WTC11 (cell line): Measurements from ENCODE around the gene COBLL1. TPM values are rescaled to one million over a fixed set of nuclear protein-coding genes. Genes with fewer than 3 reads are reported as not detected.

Experiments used
- ATAC-seq: fragments of 200-7000 bp; cut with Tn5 transposase; 2 replicates; pipeline ENCODE4 v1.10.0; 2021; ENCODE audit warnings: mild to moderate bottlenecking, moderate library complexity
- CTCF ChIA-PET: fragments of 300-600 bp; sonication (Branson Sonifier 250); formaldehyde crosslinking; loops from one replicate; lab custom pipeline; 2021; ENCODE audit warnings: antibody characterized with exemption; lab: Charles Lee
- POLR2A ChIA-PET: fragments of 350-600 bp; sonication (Branson Sonifier 250); formaldehyde crosslinking; loops from one replicate; lab custom pipeline; 2021; ENCODE audit warnings: antibody characterized with exemption; lab: Charles Lee
- DNase-seq: peaks from one replicate; pipeline ENCODE4 v3.0.0; 2021; ENCODE audit warnings: low spot score
- H3K27ac Mint-ChIP-seq: 2 replicates; pipeline ENCODE4 v1.8.0; 2021; ENCODE audit warnings: mixed read lengths
- H3K27me3 Mint-ChIP-seq: 2 replicates; pipeline ENCODE4 v1.8.0; 2021; ENCODE audit warnings: low read depth, mild to moderate bottlenecking, moderate library complexity, mixed read lengths
- H3K36me3 Mint-ChIP-seq: 2 replicates; pipeline ENCODE4 v1.8.0; 2021; ENCODE audit warnings: mixed read lengths
- H3K4me1 Mint-ChIP-seq: 2 replicates; pipeline ENCODE4 v1.8.0; 2022; ENCODE audit warnings: mixed read lengths
- H3K4me3 Mint-ChIP-seq: 2 replicates; pipeline ENCODE4 v1.8.0; 2021; ENCODE audit warnings: mild to moderate bottlenecking, moderate library complexity, mixed read lengths
- H3K9me3 Mint-ChIP-seq: 2 replicates; pipeline ENCODE4 v1.8.0; 2021; ENCODE audit warnings: mixed read lengths
- ATF6 ChIP-seq: sonication (generic); formaldehyde crosslinking; IDR thresholded peaks from 2 replicates; pipeline ENCODE4 v1.8.1; 2023; ENCODE audit warnings: mild to moderate bottlenecking, missing genetic modification reagents
- E2F4 ChIP-seq: sonication (generic); formaldehyde crosslinking; IDR thresholded peaks from 2 replicates; pipeline ENCODE4 v1.8.1; 2022; ENCODE audit warnings: low read depth, mild to moderate bottlenecking, moderate library complexity, missing genetic modification reagents, borderline replicate concordance
- ETV6 ChIP-seq: sonication (generic); formaldehyde crosslinking; IDR thresholded peaks from 2 replicates; pipeline ENCODE4 v1.8.1; 2022; ENCODE audit warnings: mild to moderate bottlenecking, missing genetic modification reagents
- FOXK1 ChIP-seq: sonication (generic); formaldehyde crosslinking; IDR thresholded peaks from 2 replicates; pipeline ENCODE4 v1.8.0; 2022; ENCODE audit warnings: mild to moderate bottlenecking, moderate library complexity, missing genetic modification reagents
- GRHL2 ChIP-seq: fragments of 250-450 bp; sonication (Bioruptor Pico); IDR thresholded peaks from 2 replicates; pipeline ENCODE4 v1.8.0; 2022; ENCODE audit warnings: mild to moderate bottlenecking, moderate library complexity; ENCODE audit not compliant: insufficient replicate concordance, severe bottlenecking
- MXD4 ChIP-seq: fragments of 250-450 bp; sonication (Bioruptor Pico); IDR thresholded peaks from 2 replicates; pipeline ENCODE4 v1.8.0; 2021; ENCODE audit warnings: mild to moderate bottlenecking, moderate library complexity, borderline replicate concordance
- NFATC4 ChIP-seq: fragments of 250-450 bp; sonication (Bioruptor Pico); IDR thresholded peaks from 2 replicates; pipeline ENCODE4 v1.9.0; 2021; ENCODE audit warnings: mild to moderate bottlenecking
- SMAD4 ChIP-seq: sonication (generic); formaldehyde crosslinking; IDR thresholded peaks from 2 replicates; pipeline ENCODE4 v1.8.0; 2022; ENCODE audit warnings: mild to moderate bottlenecking, missing genetic modification reagents
- SOX15 ChIP-seq: fragments of 250-450 bp; sonication (Bioruptor Pico); IDR thresholded peaks from 2 replicates; pipeline ENCODE4 v1.9.0; 2021; ENCODE audit warnings: mild to moderate bottlenecking
- TEAD1 ChIP-seq: sonication (generic); formaldehyde crosslinking; IDR thresholded peaks from 2 replicates; pipeline ENCODE4 v1.8.0; 2022; ENCODE audit warnings: mild to moderate bottlenecking, missing genetic modification reagents
- ZNF121 ChIP-seq: sonication (generic); formaldehyde crosslinking; IDR thresholded peaks from 2 replicates; pipeline ENCODE4 v1.8.0; 2023; ENCODE audit warnings: missing genetic modification reagents
- ZNF423 ChIP-seq: fragments of 250-450 bp; sonication (Bioruptor Pico); IDR thresholded peaks from 2 replicates; pipeline ENCODE4 v2.1.2; 2022; ENCODE audit warnings: mild to moderate bottlenecking, moderate library complexity
- total RNA-seq: library from RNA; stranded (reverse); gene quantifications from 3 replicates; pipeline ENCODE4 v1.2.3, GENCODE V29; 2021
- TF ChIP-seq, protein P1 (sequence below): sonication (generic); formaldehyde crosslinking; IDR thresholded peaks from 2 replicates; pipeline ENCODE4 v1.8.0; 2022; ENCODE audit warnings: mild to moderate bottlenecking, missing genetic modification reagents
- TF ChIP-seq, protein P2 (sequence below): sonication (generic); formaldehyde crosslinking; IDR thresholded peaks from 2 replicates; pipeline ENCODE4 v1.8.1; 2022; ENCODE audit warnings: low read depth, missing genetic modification reagents, borderline replicate concordance
- TF ChIP-seq, protein P3 (sequence below): sonication (generic); formaldehyde crosslinking; IDR thresholded peaks from 2 replicates; pipeline ENCODE4 v1.8.0; 2022; ENCODE audit warnings: mild to moderate bottlenecking, missing genetic modification reagents
- TF ChIP-seq, protein P4 (sequence below): sonication (generic); formaldehyde crosslinking; IDR thresholded peaks from 2 replicates; pipeline ENCODE4 v1.8.1; 2023; ENCODE audit warnings: mild to moderate bottlenecking, missing genetic modification reagents, moderate library complexity
- TF ChIP-seq, protein P5 (sequence below): fragments of 200-600 bp; IDR thresholded peaks from 2 replicates; pipeline ENCODE4 v1.8.0; 2022; ENCODE audit warnings: antibody characterized with exemption
- TF ChIP-seq, protein P6 (sequence below): sonication (generic); formaldehyde crosslinking; IDR thresholded peaks from 2 replicates; pipeline ENCODE4 v1.8.1; 2022; ENCODE audit warnings: missing genetic modification reagents, borderline replicate concordance
- TF ChIP-seq, protein P7 (sequence below): sonication (generic); formaldehyde crosslinking; IDR thresholded peaks from 2 replicates; pipeline ENCODE4 v1.8.0; 2022; ENCODE audit warnings: mild to moderate bottlenecking, missing genetic modification reagents

Gene COBLL1
- total RNA-seq, 1 experiment from 2014 or later: 5.8 TPM

DNA sequence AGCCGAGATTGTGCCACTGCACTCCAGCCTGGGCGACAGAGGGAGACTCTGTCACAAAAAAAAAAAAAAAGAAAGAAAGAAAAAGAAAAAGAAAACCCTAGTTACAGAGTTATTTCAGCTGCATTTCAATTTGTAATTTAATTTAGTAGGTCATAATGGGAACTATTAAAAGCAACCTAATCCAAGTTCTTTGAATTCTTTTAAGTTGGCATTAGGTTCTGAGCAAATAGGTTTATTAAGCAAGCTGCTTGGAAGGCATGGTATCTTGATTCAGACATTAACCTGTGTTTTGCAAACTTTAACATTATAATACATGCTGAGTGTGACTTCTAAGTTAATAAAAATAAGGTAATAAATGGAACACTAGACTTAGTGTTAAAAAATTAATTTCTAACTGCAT lies 29.8 kb upstream of the COBLL1 start:
- H3K9me3 Mint-ChIP-seq: peaks cover 4% of the 10 kb centered on the region; the same call in 1 of the 2 replicates
- CTCF ChIA-PET: interaction anchor here (0.6 to 0.7 kb wide), 2 partner anchors 169 to 345 kb away, joined by 4 read pairs; no protein-coding TSS in a partner anchor
- no peak for ATAC-seq
- no peak overlapping the region for H3K4me3 Mint-ChIP-seq
- TF ChIP-seq, protein P1, sequence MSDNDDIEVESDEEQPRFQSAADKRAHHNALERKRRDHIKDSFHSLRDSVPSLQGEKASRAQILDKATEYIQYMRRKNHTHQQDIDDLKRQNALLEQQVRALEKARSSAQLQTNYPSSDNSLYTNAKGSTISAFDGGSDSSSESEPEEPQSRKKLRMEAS: no peak
- TF ChIP-seq, all 79 proteins: peak for 0
- Mint-ChIP-seq H3K27ac (no peak overlapping the region), H3K4me1 (no peaks in the 10 kb centered on the region; the same call in 1 of the 2 replicates), H3K27me3 (no peaks in the 10 kb centered on the region), H3K36me3 (no peaks in the 10 kb centered on the region)
- DNase-seq: no peak
- POLR2A ChIA-PET: no interaction called here

DNA sequence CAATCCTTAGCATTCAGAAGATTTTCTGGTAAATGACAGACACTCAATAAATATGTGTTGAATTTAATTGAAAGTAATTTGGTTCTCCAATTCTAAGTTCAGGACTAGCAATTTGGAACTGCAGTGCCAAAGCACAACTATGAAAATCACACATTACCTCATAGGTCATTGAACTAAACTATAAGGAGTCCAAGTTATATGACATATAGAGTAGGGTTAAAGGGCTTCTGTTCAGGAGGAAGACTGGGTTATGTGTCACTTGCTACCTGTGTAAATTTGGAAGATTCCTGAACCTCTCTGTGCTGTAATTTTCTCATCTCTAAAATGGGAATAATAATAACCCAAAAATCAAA lies 27.8 kb upstream of the COBLL1 start:
- no peak overlapping the region for H3K4me3 Mint-ChIP-seq
- peaks cover 4% of the 10 kb centered on the region; the same call in 1 of the 2 replicates for H3K9me3 Mint-ChIP-seq
- no peaks in the 10 kb centered on the region for H3K27me3 Mint-ChIP-seq
- H3K27ac Mint-ChIP-seq: no peak overlapping the region
- TF ChIP-seq, protein P2, sequence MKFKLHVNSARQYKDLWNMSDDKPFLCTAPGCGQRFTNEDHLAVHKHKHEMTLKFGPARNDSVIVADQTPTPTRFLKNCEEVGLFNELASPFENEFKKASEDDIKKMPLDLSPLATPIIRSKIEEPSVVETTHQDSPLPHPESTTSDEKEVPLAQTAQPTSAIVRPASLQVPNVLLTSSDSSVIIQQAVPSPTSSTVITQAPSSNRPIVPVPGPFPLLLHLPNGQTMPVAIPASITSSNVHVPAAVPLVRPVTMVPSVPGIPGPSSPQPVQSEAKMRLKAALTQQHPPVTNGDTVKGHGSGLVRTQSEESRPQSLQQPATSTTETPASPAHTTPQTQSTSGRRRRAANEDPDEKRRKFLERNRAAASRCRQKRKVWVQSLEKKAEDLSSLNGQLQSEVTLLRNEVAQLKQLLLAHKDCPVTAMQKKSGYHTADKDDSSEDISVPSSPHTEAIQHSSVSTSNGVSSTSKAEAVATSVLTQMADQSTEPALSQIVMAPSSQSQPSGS (CRISPR knock-in tag): no peak
- TF ChIP-seq TEAD1: no peak
- TF ChIP-seq MXD4: no peak
- TF ChIP-seq, protein P3, sequence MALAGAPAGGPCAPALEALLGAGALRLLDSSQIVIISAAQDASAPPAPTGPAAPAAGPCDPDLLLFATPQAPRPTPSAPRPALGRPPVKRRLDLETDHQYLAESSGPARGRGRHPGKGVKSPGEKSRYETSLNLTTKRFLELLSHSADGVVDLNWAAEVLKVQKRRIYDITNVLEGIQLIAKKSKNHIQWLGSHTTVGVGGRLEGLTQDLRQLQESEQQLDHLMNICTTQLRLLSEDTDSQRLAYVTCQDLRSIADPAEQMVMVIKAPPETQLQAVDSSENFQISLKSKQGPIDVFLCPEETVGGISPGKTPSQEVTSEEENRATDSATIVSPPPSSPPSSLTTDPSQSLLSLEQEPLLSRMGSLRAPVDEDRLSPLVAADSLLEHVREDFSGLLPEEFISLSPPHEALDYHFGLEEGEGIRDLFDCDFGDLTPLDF: no peak
- TF ChIP-seq E2F4 (CRISPR knock-in tag): no peak
- no peak for TF ChIP-seq FOXK1
- no peak for TF ChIP-seq ATF6 (CRISPR knock-in tag)
- no peak for TF ChIP-seq GRHL2 (CRISPR knock-in tag)
- TF ChIP-seq, protein P4, sequence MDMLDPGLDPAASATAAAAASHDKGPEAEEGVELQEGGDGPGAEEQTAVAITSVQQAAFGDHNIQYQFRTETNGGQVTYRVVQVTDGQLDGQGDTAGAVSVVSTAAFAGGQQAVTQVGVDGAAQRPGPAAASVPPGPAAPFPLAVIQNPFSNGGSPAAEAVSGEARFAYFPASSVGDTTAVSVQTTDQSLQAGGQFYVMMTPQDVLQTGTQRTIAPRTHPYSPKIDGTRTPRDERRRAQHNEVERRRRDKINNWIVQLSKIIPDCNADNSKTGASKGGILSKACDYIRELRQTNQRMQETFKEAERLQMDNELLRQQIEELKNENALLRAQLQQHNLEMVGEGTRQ: no peak
- TF ChIP-seq ZNF423 (CRISPR knock-in tag): no peak
- TF ChIP-seq SOX15 (CRISPR knock-in tag): no peak
- TF ChIP-seq, protein P1: no peak
- TF ChIP-seq, protein P5, sequence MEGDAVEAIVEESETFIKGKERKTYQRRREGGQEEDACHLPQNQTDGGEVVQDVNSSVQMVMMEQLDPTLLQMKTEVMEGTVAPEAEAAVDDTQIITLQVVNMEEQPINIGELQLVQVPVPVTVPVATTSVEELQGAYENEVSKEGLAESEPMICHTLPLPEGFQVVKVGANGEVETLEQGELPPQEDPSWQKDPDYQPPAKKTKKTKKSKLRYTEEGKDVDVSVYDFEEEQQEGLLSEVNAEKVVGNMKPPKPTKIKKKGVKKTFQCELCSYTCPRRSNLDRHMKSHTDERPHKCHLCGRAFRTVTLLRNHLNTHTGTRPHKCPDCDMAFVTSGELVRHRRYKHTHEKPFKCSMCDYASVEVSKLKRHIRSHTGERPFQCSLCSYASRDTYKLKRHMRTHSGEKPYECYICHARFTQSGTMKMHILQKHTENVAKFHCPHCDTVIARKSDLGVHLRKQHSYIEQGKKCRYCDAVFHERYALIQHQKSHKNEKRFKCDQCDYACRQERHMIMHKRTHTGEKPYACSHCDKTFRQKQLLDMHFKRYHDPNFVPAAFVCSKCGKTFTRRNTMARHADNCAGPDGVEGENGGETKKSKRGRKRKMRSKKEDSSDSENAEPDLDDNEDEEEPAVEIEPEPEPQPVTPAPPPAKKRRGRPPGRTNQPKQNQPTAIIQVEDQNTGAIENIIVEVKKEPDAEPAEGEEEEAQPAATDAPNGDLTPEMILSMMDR: no peak
- no peak for TF ChIP-seq ZNF121 (CRISPR knock-in tag)
- TF ChIP-seq, protein P6, sequence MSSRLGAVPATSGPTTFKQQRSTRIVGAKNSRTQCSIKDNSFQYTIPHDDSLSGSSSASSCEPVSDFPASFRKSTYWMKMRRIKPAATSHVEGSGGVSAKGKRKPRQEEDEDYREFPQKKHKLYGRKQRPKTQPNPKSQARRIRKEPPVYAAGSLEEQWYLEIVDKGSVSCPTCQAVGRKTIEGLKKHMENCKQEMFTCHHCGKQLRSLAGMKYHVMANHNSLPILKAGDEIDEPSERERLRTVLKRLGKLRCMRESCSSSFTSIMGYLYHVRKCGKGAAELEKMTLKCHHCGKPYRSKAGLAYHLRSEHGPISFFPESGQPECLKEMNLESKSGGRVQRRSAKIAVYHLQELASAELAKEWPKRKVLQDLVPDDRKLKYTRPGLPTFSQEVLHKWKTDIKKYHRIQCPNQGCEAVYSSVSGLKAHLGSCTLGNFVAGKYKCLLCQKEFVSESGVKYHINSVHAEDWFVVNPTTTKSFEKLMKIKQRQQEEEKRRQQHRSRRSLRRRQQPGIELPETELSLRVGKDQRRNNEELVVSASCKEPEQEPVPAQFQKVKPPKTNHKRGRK (CRISPR knock-in tag): no peak
- TF ChIP-seq SMAD4 (CRISPR knock-in tag): no peak
- no peak for TF ChIP-seq ETV6 (CRISPR knock-in tag)
- TF ChIP-seq NFATC4 (CRISPR knock-in tag): no peak
- TF ChIP-seq, protein P7, sequence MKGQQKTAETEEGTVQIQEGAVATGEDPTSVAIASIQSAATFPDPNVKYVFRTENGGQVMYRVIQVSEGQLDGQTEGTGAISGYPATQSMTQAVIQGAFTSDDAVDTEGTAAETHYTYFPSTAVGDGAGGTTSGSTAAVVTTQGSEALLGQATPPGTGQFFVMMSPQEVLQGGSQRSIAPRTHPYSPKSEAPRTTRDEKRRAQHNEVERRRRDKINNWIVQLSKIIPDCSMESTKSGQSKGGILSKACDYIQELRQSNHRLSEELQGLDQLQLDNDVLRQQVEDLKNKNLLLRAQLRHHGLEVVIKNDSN: no peak
- DNase-seq (no peak), ATAC-seq (no peak)
- ChIA-PET CTCF (no interaction called here), POLR2A (no interaction called here)
- no peaks in the 10 kb centered on the region for H3K36me3 Mint-ChIP-seq
- H3K4me1 Mint-ChIP-seq: no peaks in the 10 kb centered on the region; the same call in 1 of the 2 replicates
